Vagina (tissue), 2 donors: ENCODE data around the gene ELMO2. TPM values are rescaled to one million over a fixed set of nuclear protein-coding genes. Genes with fewer than 3 reads are reported as not detected.

Experiments used
- DNase-seq, 2 donors: peaks; one replicate each; pipeline ENCODE4 v3.0.0-alpha.2; 2017; ENCODE audit errors: extremely low spot score in 2 of 2
- H3K27ac ChIP-seq: fragments of 200-600 bp; sonication (generic); one replicate; pipeline ENCODE4 v1.5.1; 2019
- H3K27me3 ChIP-seq: fragments of 200-600 bp; sonication (generic); one replicate; pipeline ENCODE4 v1.5.1; 2019
- H3K36me3 ChIP-seq, 2 donors: fragments of 200-600 bp; sonication (generic); one replicate each; pipeline ENCODE4 v1.5.1; 2017 to 2019
- H3K4me1 ChIP-seq: fragments of 200-600 bp; sonication (generic); one replicate; pipeline ENCODE4 v1.5.1; 2019
- H3K4me3 ChIP-seq, 2 donors: fragments of 200-600 bp; sonication (generic); 1 replicate in 1 of 2; 2 replicates in 1 of 2; pipeline ENCODE4 v1.5.1; 2016 to 2019
- H3K9me3 ChIP-seq: fragments of 200-600 bp; sonication (generic); one replicate; pipeline ENCODE4 v1.5.1; 2019
- CTCF ChIP-seq, 3 experiments: fragments of 450-650 bp in 2 of 3; fragments of 200-600 bp in 1 of 3; sonication (generic) in 1 of 3; IDR thresholded peaks; one replicate each; pipeline ENCODE4 v1.5.1; 2017 to 2019; ENCODE audit warnings: antibody characterized with exemption in 3 of 3, mild to moderate bottlenecking in 2 of 3, moderate library complexity in 2 of 3
- POLR2A ChIP-seq, 2 donors: fragments of 450-650 bp; IDR thresholded peaks; one replicate each; pipeline ENCODE4 v1.6.1; 2017; ENCODE audit warnings: antibody characterized with exemption in 2 of 2, mild to moderate bottlenecking in 2 of 2, moderate library complexity in 2 of 2
- POLR2AphosphoS5 ChIP-seq, 2 donors: sonication (generic); formaldehyde crosslinking; IDR thresholded peaks; one replicate each; pipeline ENCODE4 v1.9.0; 2017; ENCODE audit warnings: antibody characterized with exemption in 2 of 2, mild to moderate bottlenecking in 2 of 2, low read depth in 1 of 2; ENCODE audit not compliant: insufficient read depth in 1 of 2
- intact Hi-C: fragments of 100-400 bp; cut with DNase I; formaldehyde crosslinking; loops from one replicate; pipeline ENCODE4 v1.15.1; 2023
- total RNA-seq: library from RNA; depleted of rRNA; stranded (reverse); fragments of >200 nt; gene quantifications from one replicate; pipeline ENCODE4 v1.2.3, GENCODE V29; 2016

Gene ELMO2
- total RNA-seq, 1 donor from 2014 or later: 73.9 TPM

DNA sequence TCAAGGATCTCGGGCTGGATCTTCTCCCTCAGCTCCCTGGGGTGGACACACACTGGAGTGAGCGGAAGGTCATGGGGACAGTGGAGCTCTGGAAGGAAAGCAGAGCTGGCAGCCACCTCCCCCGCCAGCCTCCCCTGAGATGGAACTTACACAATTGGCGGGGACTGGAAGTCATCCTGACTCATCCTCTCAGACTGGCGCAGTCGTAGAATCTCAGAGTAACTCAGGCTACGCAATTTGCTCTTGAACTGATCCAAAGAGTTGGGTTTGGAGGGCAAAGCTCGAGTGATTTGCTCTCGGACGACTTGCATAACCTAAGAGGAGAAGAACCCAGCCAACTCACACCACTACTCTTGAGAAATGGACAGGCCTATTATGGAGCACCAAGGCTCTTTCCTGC is 34.8 kb downstream of the ELMO2 start:
- Histone ChIP-seq H3K36me3 (peaks cover 6 to 84% of the 10 kb centered on the region in 2 donors), H3K27me3 (no peaks in the 10 kb centered on the region), H3K27ac (no peak overlapping the region), H3K4me1 (no peaks in the 10 kb centered on the region), H3K4me3 (no peak overlapping the region), H3K9me3 (no peaks in the 10 kb centered on the region)
- no peak for DNase-seq
- intact Hi-C loops: no loop called here
- TF ChIP-seq POLR2AphosphoS5 (IDR thresholded peaks at IDR 0.05; ENCODE audit: insufficient read depth in 1 of 2, low read depth in 1 of 2) (no peak), CTCF (IDR thresholded peaks at IDR 0.05) (no peak), POLR2A (IDR thresholded peaks at IDR 0.05) (no peak)

GRCh38 chr20:46368902-46369268 is 37.5 kb downstream of the ELMO2 start:
- Histone ChIP-seq H3K4me1 (peaks cover 8% of the 10 kb centered on the region), H3K27me3 (no peaks in the 10 kb centered on the region), H3K4me3 (no peak overlapping the region), H3K27ac (no peak overlapping the region), H3K36me3 (peaks cover 6 to 67% of the 10 kb centered on the region in 2 donors), H3K9me3 (no peaks in the 10 kb centered on the region)
- TF ChIP-seq POLR2AphosphoS5 (IDR thresholded peaks at IDR 0.05; ENCODE audit: insufficient read depth in 1 of 2, low read depth in 1 of 2): no peak
- no peak for TF ChIP-seq POLR2A (IDR thresholded peaks at IDR 0.05)
- no peak for TF ChIP-seq CTCF (IDR thresholded peaks at IDR 0.05)
- DNase-seq: no peak
- intact Hi-C loops: no loop called here

DNA sequence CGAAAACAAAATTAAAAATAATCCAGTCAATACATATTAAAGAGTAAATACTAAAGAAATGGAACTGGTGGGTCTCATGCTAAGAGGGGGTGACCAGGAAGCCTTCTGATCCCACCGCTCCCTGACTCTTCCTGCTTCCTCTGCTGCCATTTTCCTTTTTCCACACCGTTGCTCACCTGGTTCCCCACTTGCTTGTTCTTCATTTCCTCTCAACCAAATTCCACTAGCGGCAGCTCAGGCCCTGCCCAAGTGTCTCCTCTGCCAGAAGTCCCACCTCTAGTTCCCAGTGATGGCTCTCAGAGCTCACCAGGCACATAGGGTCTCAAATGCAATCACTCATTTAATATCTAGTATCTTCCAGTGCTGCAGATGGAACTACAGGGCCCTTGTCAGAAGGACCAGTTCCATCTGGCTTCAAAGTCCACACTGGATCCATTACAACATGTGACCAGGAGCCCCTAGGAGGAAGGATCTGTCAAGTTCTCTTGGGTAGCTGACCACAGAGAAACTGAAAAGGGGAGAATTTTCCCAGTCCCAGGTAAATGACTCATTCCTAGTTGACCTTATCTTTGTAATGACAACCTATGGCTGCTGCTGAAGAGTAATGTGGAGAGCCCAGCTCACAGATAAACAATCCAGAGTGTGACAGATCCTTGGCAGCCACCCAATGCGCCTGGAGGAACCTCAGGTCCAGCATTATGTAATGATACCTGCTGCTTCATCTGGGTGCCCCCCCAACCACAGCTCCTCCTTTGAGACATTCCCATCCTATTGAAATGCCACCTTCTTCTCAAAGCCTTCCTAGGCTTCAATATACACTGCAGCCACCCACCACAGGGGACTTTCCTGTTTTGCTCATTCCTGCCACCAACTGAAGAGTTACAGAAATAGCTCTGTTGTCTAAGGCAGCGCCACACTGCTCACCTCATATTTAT is 38.2 kb downstream of the ELMO2 start:
- Histone ChIP-seq H3K4me1 (peaks cover 13% of the 10 kb centered on the region), H3K27ac (no peak overlapping the region), H3K27me3 (no peaks in the 10 kb centered on the region), H3K9me3 (no peaks in the 10 kb centered on the region), H3K36me3 (peaks cover 5 to 61% of the 10 kb centered on the region in 2 donors), H3K4me3 (no peak overlapping the region)
- intact Hi-C loops: no loop called here
- no peak for DNase-seq
- TF ChIP-seq POLR2A (IDR thresholded peaks at IDR 0.05): no peak
- TF ChIP-seq POLR2AphosphoS5 (IDR thresholded peaks at IDR 0.05; ENCODE audit: insufficient read depth in 1 of 2, low read depth in 1 of 2): no peak
- TF ChIP-seq CTCF (IDR thresholded peaks at IDR 0.05): no peak

GRCh38 chr20:46367234-46367633 is 39.2 kb downstream of the ELMO2 start:
- Histone ChIP-seq H3K4me3 (no peak overlapping the region), H3K9me3 (no peaks in the 10 kb centered on the region), H3K27me3 (no peaks in the 10 kb centered on the region), H3K27ac (no peak overlapping the region), H3K36me3 (peaks cover 0 to 51% of the 10 kb centered on the region in 2 donors), H3K4me1 (peaks cover 23% of the 10 kb centered on the region)
- TF ChIP-seq POLR2A (IDR thresholded peaks at IDR 0.05): no peak
- TF ChIP-seq POLR2AphosphoS5 (IDR thresholded peaks at IDR 0.05; ENCODE audit: insufficient read depth in 1 of 2, low read depth in 1 of 2): no peak
- TF ChIP-seq CTCF (IDR thresholded peaks at IDR 0.05): no peak
- intact Hi-C loops: no loop called here
- DNase-seq: no peak

DNA sequence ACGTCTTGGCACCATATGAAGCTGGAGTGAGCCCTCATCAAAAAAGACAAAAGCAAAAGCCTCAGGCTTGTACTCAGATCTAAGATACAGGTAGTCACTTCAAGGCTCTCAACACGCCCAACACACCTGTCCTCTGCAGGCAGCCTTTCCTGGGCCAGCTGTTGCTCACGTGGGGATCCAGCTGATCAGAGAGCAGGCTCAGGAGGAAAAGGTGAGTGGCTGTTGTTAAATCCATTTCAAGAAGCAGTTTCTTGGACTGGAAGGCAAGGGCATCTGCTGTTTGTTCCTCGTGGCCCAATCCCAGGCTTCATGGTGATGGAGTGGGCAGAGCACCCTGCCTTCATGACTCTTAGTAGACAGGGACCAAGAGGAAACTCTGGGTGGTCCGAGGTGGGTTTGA is 39.6 kb downstream of the ELMO2 start:
- Histone ChIP-seq H3K4me3 (no peak overlapping the region), H3K9me3 (no peaks in the 10 kb centered on the region), H3K4me1 (peaks cover 27% of the 10 kb centered on the region), H3K36me3 (peaks cover 0 to 47% of the 10 kb centered on the region in 2 donors), H3K27me3 (no peaks in the 10 kb centered on the region), H3K27ac (no peak overlapping the region)
- TF ChIP-seq POLR2A (IDR thresholded peaks at IDR 0.05) (no peak), CTCF (IDR thresholded peaks at IDR 0.05) (no peak), POLR2AphosphoS5 (IDR thresholded peaks at IDR 0.05; ENCODE audit: insufficient read depth in 1 of 2, low read depth in 1 of 2) (no peak)
- intact Hi-C loops: no loop called here
- DNase-seq: no peak
